HepG2 (cell line): ENCODE measurements around the gene AP2A2. TPM values are rescaled to one million over a fixed set of nuclear protein-coding genes. Genes with fewer than 3 reads are reported as not detected.

Experiments used
- GABPA ChIP-seq, 2 experiments: IDR thresholded peaks; 2 replicates each; pipeline ENCODE4 v1.6.1; 2011 to 2016; ENCODE audit warnings: low read depth in 2 of 2, low read length in 1 of 2, missing biosample characterization in 1 of 2, missing genetic modification characterization in 1 of 2
- GMEB2 ChIP-seq: IDR thresholded peaks from 2 replicates; pipeline ENCODE4 v1.6.1; 2016; ENCODE audit warnings: missing biosample characterization, missing genetic modification reagents, low read depth
- HDAC1 ChIP-seq: sonication (generic); formaldehyde crosslinking; IDR thresholded peaks from 2 replicates; pipeline ENCODE4 v1.5.1; 2020; ENCODE audit warnings: mild to moderate bottlenecking, missing genetic modification reagents
- KMT2B ChIP-seq: IDR thresholded peaks from 2 replicates; pipeline ENCODE4 v1.6.1; 2016; ENCODE audit warnings: missing genetic modification reagents, missing compliant biosample characterization
- MXD3 ChIP-seq: IDR thresholded peaks from 2 replicates; pipeline ENCODE4 v1.6.1; 2016; ENCODE audit warnings: mild to moderate bottlenecking, missing biosample characterization, missing genetic modification reagents
- NCOA5 ChIP-seq: sonication (generic); formaldehyde crosslinking; IDR thresholded peaks from 2 replicates; pipeline ENCODE4 v1.4.0; 2020; ENCODE audit warnings: missing genetic modification reagents
- RBFOX2 ChIP-seq: fragments of 200-400 bp; formaldehyde crosslinking; IDR thresholded peaks from 2 replicates; pipeline ENCODE4 v1.6.1; 2017; ENCODE audit warnings: low read depth, mild to moderate bottlenecking, low read length
- SALL1 ChIP-seq: sonication (generic); formaldehyde crosslinking; IDR thresholded peaks from 2 replicates; pipeline ENCODE4 v1.8.0; 2022; ENCODE audit warnings: mild to moderate bottlenecking, missing genetic modification reagents
- YEATS4 ChIP-seq: sonication (generic); formaldehyde crosslinking; IDR thresholded peaks from 2 replicates; pipeline ENCODE4 v1.4.0; 2020; ENCODE audit warnings: missing genetic modification reagents, borderline replicate concordance
- ZBTB37 ChIP-seq: sonication (generic); formaldehyde crosslinking; IDR thresholded peaks from 2 replicates; pipeline ENCODE4 v1.4.0; 2020; ENCODE audit warnings: mild to moderate bottlenecking, missing genetic modification reagents
- ZNF143 ChIP-seq: sonication (generic); formaldehyde crosslinking; IDR thresholded peaks from 2 replicates; pipeline ENCODE4 v1.4.0; 2020; ENCODE audit warnings: missing genetic modification reagents
- ZNF292 ChIP-seq: sonication (generic); formaldehyde crosslinking; IDR thresholded peaks from 2 replicates; pipeline ENCODE4 v1.8.1; 2022; ENCODE audit warnings: mild to moderate bottlenecking, low read depth, missing genetic modification reagents, borderline replicate concordance
- ZNF552 ChIP-seq: sonication (generic); formaldehyde crosslinking; IDR thresholded peaks from 2 replicates; pipeline ENCODE4 v1.9.0; 2022; ENCODE audit warnings: missing genetic modification reagents, mild to moderate bottlenecking, borderline replicate concordance
- ZNF558 ChIP-seq: sonication (generic); formaldehyde crosslinking; IDR thresholded peaks from 2 replicates; pipeline ENCODE4 v1.9.0; 2022; ENCODE audit warnings: mild to moderate bottlenecking, missing genetic modification reagents, borderline replicate concordance
- ZNF609 ChIP-seq: sonication (generic); formaldehyde crosslinking; IDR thresholded peaks from 2 replicates; pipeline ENCODE4 v1.4.0; 2020; ENCODE audit warnings: mild to moderate bottlenecking, missing genetic modification reagents, borderline replicate concordance
- ZNF770 ChIP-seq: sonication (generic); formaldehyde crosslinking; IDR thresholded peaks from 2 replicates; pipeline ENCODE4 v1.5.0; 2020; ENCODE audit warnings: mild to moderate bottlenecking, missing genetic modification reagents
- polyA plus RNA-seq, 8 experiments: library from polyadenylated mRNA; depleted of rRNA in 3 of 8; stranded (reverse) in 7 of 8; unstranded in 1 of 8; fragments of >200 nt; fragmentation: Illumina TruSeq in 4 of 8; extraction: Trizol in 4 of 8; gene quantifications; 2 replicates each; pipeline versions ENCODE4 v1.2.1 to v1.2.3, GENCODE V29; 2011 to 2016; ENCODE audit warnings: low read depth in 4 of 8, missing spikeins in 1 of 8, mixed read lengths in 1 of 8; ENCODE audit not compliant: insufficient read depth in 1 of 8
- total RNA-seq, 5 experiments: library from RNA; depleted of rRNA; stranded (reverse); fragments of >200 nt; fragmentation: Illumina TruSeq; extraction: Trizol; gene quantifications; 2 replicates each; pipeline ENCODE4 v1.2.3, GENCODE V29; 2016; ENCODE audit warnings: low read depth in 1 of 5

AP2A2 gene
- total and polyA plus RNA-seq, 2 of the 13 experiments (the other 11 are each of a cell fraction or from before 2014, with no cell fraction given), result 25.7 to 75.7 TPM

- TF ChIP-seq ZNF143 (CRISPR knock-in tag) (no peak), RBFOX2 (peak; percentile 55; the same call in 1 of the 2 replicates), ZNF558 (CRISPR knock-in tag) (no peak), ZNF552 (CRISPR knock-in tag) (no peak), HDAC1 (CRISPR knock-in tag) (peak; percentile 33), NCOA5 (CRISPR knock-in tag) (no peak), ZBTB37 (CRISPR knock-in tag) (no peak), KMT2B (CRISPR knock-in tag) (0 out of 2 replicates have a peak, but pooled peaks have one; percentile 29), GABPA (IDR thresholded peaks at IDR 0.05; ENCODE audit: low read depth, low read length) (no peak), GABPA (CRISPR knock-in tag; IDR thresholded peaks at IDR 0.05; ENCODE audit: low read depth) (peak; percentile 70), ZNF292 (0 out of 2 replicates have a peak, but pooled peaks have one; percentile 28), GMEB2 (CRISPR knock-in tag) (no peak), ZNF770 (CRISPR knock-in tag) (no peak), MXD3 (CRISPR knock-in tag) (no peak; the same call in 1 of the 2 replicates), SALL1 (CRISPR knock-in tag) (peak; percentile 21; the same call in 1 of the 2 replicates), YEATS4 (CRISPR knock-in tag) (peak; percentile 46; the same call in 1 of the 2 replicates), ZNF609 (CRISPR knock-in tag) (no peak)
Measured at GRCh38 chr11:924406-925157, 1.1 kb upstream of the AP2A2 start (continued).
